ENCODE measurements around the gene KRTAP5-7.

DNA sequence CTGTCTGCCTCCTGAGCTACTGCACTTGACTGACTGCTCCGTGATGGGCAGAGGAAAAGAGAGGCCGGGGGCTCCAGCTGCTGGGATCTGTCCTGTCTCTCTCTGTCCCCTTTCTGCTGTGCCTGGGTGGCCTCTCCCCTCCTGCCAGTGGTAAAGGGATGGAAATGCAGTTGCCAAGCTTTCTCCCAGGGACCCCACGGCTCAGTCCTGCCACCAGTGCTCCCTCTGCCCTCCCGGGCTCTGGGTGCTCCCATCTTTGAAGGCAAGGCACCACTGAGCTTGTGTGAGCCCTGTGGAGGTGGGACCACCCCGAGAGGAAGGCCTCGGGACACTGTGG is 42.0 kb upstream of the KRTAP5-7 start:
- TF ChIP-seq EGR1 (IDR thresholded peaks at IDR 0.05), result no peak
- no peak for TF ChIP-seq FOXM1 (IDR thresholded peaks at IDR 0.05; ENCODE audit: borderline replicate concordance, low read depth)
- no peak for TF ChIP-seq RAD21 (IDR thresholded peaks at IDR 0.05; ENCODE audit: low read depth)
- TF ChIP-seq EP300 (IDR thresholded peaks at IDR 0.05; ENCODE audit: borderline replicate concordance), result no peak
- TF ChIP-seq TAF1 (IDR thresholded peaks at IDR 0.05; ENCODE audit: low read depth), result no peak
- TF ChIP-seq, protein P1, sequence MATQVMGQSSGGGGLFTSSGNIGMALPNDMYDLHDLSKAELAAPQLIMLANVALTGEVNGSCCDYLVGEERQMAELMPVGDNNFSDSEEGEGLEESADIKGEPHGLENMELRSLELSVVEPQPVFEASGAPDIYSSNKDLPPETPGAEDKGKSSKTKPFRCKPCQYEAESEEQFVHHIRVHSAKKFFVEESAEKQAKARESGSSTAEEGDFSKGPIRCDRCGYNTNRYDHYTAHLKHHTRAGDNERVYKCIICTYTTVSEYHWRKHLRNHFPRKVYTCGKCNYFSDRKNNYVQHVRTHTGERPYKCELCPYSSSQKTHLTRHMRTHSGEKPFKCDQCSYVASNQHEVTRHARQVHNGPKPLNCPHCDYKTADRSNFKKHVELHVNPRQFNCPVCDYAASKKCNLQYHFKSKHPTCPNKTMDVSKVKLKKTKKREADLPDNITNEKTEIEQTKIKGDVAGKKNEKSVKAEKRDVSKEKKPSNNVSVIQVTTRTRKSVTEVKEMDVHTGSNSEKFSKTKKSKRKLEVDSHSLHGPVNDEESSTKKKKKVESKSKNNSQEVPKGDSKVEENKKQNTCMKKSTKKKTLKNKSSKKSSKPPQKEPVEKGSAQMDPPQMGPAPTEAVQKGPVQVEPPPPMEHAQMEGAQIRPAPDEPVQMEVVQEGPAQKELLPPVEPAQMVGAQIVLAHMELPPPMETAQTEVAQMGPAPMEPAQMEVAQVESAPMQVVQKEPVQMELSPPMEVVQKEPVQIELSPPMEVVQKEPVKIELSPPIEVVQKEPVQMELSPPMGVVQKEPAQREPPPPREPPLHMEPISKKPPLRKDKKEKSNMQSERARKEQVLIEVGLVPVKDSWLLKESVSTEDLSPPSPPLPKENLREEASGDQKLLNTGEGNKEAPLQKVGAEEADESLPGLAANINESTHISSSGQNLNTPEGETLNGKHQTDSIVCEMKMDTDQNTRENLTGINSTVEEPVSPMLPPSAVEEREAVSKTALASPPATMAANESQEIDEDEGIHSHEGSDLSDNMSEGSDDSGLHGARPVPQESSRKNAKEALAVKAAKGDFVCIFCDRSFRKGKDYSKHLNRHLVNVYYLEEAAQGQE (IDR thresholded peaks at IDR 0.05; ENCODE audit: low read depth), result no peak
- no peak for TF ChIP-seq CEBPB (IDR thresholded peaks at IDR 0.05)
- TF ChIP-seq YY1 (IDR thresholded peaks at IDR 0.05; ENCODE audit: low read depth), result no peak
- TF ChIP-seq ZBTB7A (IDR thresholded peaks at IDR 0.05; ENCODE audit: low read depth), result no peak
